HCT116 (cell line): ENCODE data around the gene TNRC6C. TPM values are rescaled to one million over a fixed set of nuclear protein-coding genes. Genes with fewer than 3 reads are reported as not detected.

Experiments
- ATAC-seq: fragments of 200-7000 bp; cut with Tn5 transposase; 2 replicates; pipeline ENCODE4 v1.9.1; 2020; ENCODE audit warnings: mild to moderate bottlenecking, moderate library complexity
- BruUV-seq: library from RNA; stranded (reverse); fragments of 400-500 nt; replicated peaks from 2 replicates; lab custom pipeline; 2021; lab: Mats Ljungman, UMichigan
- CTCF ChIA-PET: fragments of 300-600 bp; sonication (Branson Sonifier 250); formaldehyde crosslinking; loops from one replicate; lab custom pipeline; 2021; ENCODE audit warnings: antibody characterized with exemption; lab: Charles Lee
- POLR2A ChIA-PET: fragments of 300-600, 350-600 bp; sonication (Branson Sonifier 250); formaldehyde crosslinking; loops from one replicate; lab custom pipeline; 2021; ENCODE audit warnings: antibody characterized with exemption; lab: Charles Lee
- RAD21 ChIA-PET, 2 experiments: fragments of 300-600 bp; sonication (Branson Sonifier 250); formaldehyde crosslinking; loops; one replicate each; lab custom pipeline; 2023; ENCODE audit warnings: low total read pairs in 2 of 2; ENCODE audit not compliant: uncharacterized antibody in 2 of 2, unreplicated experiment in 2 of 2, low non-redundant PET in 1 of 2; lab: Charles Lee
- DNase-seq: peaks from one replicate; pipeline ENCODE4 v3.0.0-alpha.2; 2010; ENCODE audit warnings: low read depth, low spot score
- H2AFZ ChIP-seq: fragments of 200-600 bp; shearing (Covaris generic), sonication (generic); 2 replicates; pipeline ENCODE4 v1.6.1; 2017; ENCODE audit warnings: low read depth, mixed run types, mixed read lengths, antibody characterized with exemption, low read length; ENCODE audit not compliant: poor library complexity, severe bottlenecking
- H3K27ac ChIP-seq: 2 replicates; pipeline ENCODE4 v1.5.1; 2012; ENCODE audit warnings: low read depth, low read length
- H3K27me3 ChIP-seq: fragments of 200-600 bp; sonication (generic); 2 replicates; pipeline ENCODE4 v1.6.1; 2016; ENCODE audit warnings: mixed run types, low read length, mixed read lengths; ENCODE audit not compliant: insufficient read depth
- H3K36me3 ChIP-seq, 2 experiments: fragments of 200-500 bp in 1 of 2; fragments of 200-600 bp in 1 of 2; sonication (Bioruptor generic) in 1 of 2; sonication (generic) in 1 of 2; 2 replicates each; pipeline versions ENCODE4 v1.5.1 to v1.6.1; 2014 to 2016; ENCODE audit warnings: low read length in 2 of 2, inconsistent platforms in 1 of 2, mixed read lengths in 1 of 2, mixed run types in 1 of 2; ENCODE audit not compliant: insufficient read depth in 2 of 2, control insufficient read depth in 1 of 2
- H3K4me1 ChIP-seq, 2 experiments: fragments of 200-600 bp in 1 of 2; sonication (generic) in 1 of 2; 2 replicates each; pipeline versions ENCODE4 v1.5.1 to v1.6.1; 2012 to 2017; ENCODE audit warnings: low read length in 2 of 2, inconsistent platforms in 1 of 2, mild to moderate bottlenecking in 1 of 2, mixed read lengths in 1 of 2, mixed run types in 1 of 2, moderate library complexity in 1 of 2; ENCODE audit not compliant: insufficient read depth in 2 of 2, control insufficient read depth in 1 of 2
- H3K4me2 ChIP-seq: fragments of 200-600 bp; sonication (generic); 2 replicates; pipeline ENCODE4 v1.6.1; 2017; ENCODE audit warnings: mixed run types, low read length, mixed read lengths
- H3K4me3 ChIP-seq, 2 experiments: fragments of 200-600 bp in 1 of 2; sonication (generic) in 1 of 2; replicated peaks in 1 of 2; 2 replicates each; pipeline ENCODE4 v1.5.1; 2011 to 2016; ENCODE audit warnings: low read length in 2 of 2, control low read depth in 1 of 2, low read depth in 1 of 2, mild to moderate bottlenecking in 1 of 2, mixed read lengths in 1 of 2, mixed run types in 1 of 2
- H3K79me2 ChIP-seq: fragments of 200-600 bp; sonication (generic); 2 replicates; pipeline ENCODE4 v1.6.1; 2017; ENCODE audit warnings: mild to moderate bottlenecking, mixed run types, low read length, moderate library complexity, mixed read lengths; ENCODE audit not compliant: insufficient read depth
- H3K9ac ChIP-seq: fragments of 200-600 bp; sonication (generic); 2 replicates; pipeline ENCODE4 v1.6.1; 2016; ENCODE audit warnings: low read length, mixed read lengths
- H3K9me2 ChIP-seq: fragments of 200-600 bp; sonication (generic), shearing (Covaris generic); 2 replicates; pipeline ENCODE4 v1.6.1; 2017; ENCODE audit warnings: mixed run types, mild to moderate bottlenecking, moderate library complexity; ENCODE audit not compliant: insufficient read depth
- H3K9me3 ChIP-seq, 2 experiments: fragments of 200-500 bp in 1 of 2; fragments of 200-600 bp in 1 of 2; sonication (Bioruptor generic) in 1 of 2; sonication (generic) in 1 of 2; 2 replicates each; pipeline ENCODE4 v1.6.1; 2014 to 2017; ENCODE audit warnings: low read length in 2 of 2, mixed read lengths in 2 of 2, inconsistent platforms in 1 of 2, low read depth in 1 of 2, mild to moderate bottlenecking in 1 of 2, mixed run types in 1 of 2, moderate library complexity in 1 of 2; ENCODE audit not compliant: control insufficient read depth in 1 of 2, insufficient read depth in 1 of 2
- H4K20me1 ChIP-seq: fragments of 200-600 bp; sonication (generic), shearing (Covaris generic); 2 replicates; pipeline ENCODE4 v1.6.1; 2017; ENCODE audit warnings: mixed run types, mild to moderate bottlenecking, moderate library complexity; ENCODE audit not compliant: insufficient read depth
- CEBPB ChIP-seq: IDR thresholded peaks from 2 replicates; pipeline ENCODE4 v1.6.1; 2012; ENCODE audit warnings: low read depth
- ELF1 ChIP-seq: IDR thresholded peaks from 2 replicates; pipeline ENCODE4 v1.6.1; 2012; ENCODE audit warnings: low read depth, borderline replicate concordance
- EZH2 ChIP-seq: fragments of 200-600 bp; sonication (generic); IDR thresholded peaks from 2 replicates; pipeline ENCODE4 v1.6.1; 2017; ENCODE audit warnings: antibody characterized with exemption, mixed run types
- EZH2phosphoT487 ChIP-seq: fragments of 200-600 bp; IDR thresholded peaks from 2 replicates; pipeline ENCODE4 v1.6.1; 2018; ENCODE audit warnings: antibody characterized with exemption, borderline replicate concordance
- JUND ChIP-seq: IDR thresholded peaks from 2 replicates; pipeline ENCODE4 v1.6.1; 2012
- REST ChIP-seq: IDR thresholded peaks from 2 replicates; pipeline ENCODE4 v1.6.1; 2012; ENCODE audit warnings: low read depth
- SIN3A ChIP-seq: IDR thresholded peaks from 2 replicates; pipeline ENCODE4 v1.6.1; 2012; ENCODE audit warnings: low read depth
- SP1 ChIP-seq: IDR thresholded peaks from 2 replicates; pipeline ENCODE4 v1.6.1; 2012; ENCODE audit warnings: low read depth
- intact Hi-C: fragments of 100-400 bp; cut with micrococcal nuclease; formaldehyde crosslinking; loops from 2 replicates; pipeline ENCODE4 v1.10.0; 2022
- total RNA-seq: library from RNA; stranded (reverse); gene quantifications from one replicate; pipeline ENCODE4 v1.2.1, GENCODE V29; 2021; ENCODE audit not compliant: unreplicated experiment

The TNRC6C gene
- total RNA-seq, 1 experiment from 2014 or later = 23.4 TPM

- TF ChIP-seq REST = no peak
- no peak for TF ChIP-seq SIN3A
- TF ChIP-seq ELF1 = no peak
- TF ChIP-seq EZH2 = no peak
- no peak for TF ChIP-seq SP1
- no peak for TF ChIP-seq EZH2phosphoT487
- TF ChIP-seq CEBPB = no peak
Observed at GRCh38 chr17:77959926-77960521, 1.5 kb downstream of the TNRC6C start (continued).

GRCh38 chr17:77961741-77962140, 3.2 kb downstream of the TNRC6C start:
- Histone ChIP-seq H3K9me2 (no peaks in the 10 kb centered on the region), H3K4me2 (no peak overlapping the region), H3K4me1 (peaks cover 15 to 19% of the 10 kb centered on the region in 2 experiments), H2AFZ (no peak overlapping the region), H3K9me3 (peaks cover 0 to 4% of the 10 kb centered on the region in 2 experiments; a peak in 1 of 4 replicates), H3K36me3 (no peaks in the 10 kb centered on the region), H3K9ac (no peak overlapping the region), H4K20me1 (no peaks in the 10 kb centered on the region), H3K79me2 (peaks cover 71% of the 10 kb centered on the region), H3K4me3 (no peak overlapping the region), H3K27me3 (no peaks in the 10 kb centered on the region), H3K27ac (no peak overlapping the region)
- CTCF ChIA-PET = no interaction called here
- no peak for ATAC-seq
- no TSS peak for BruUV-seq
- TF ChIP-seq JUND = no peak
- intact Hi-C loops = no loop called here
- POLR2A ChIA-PET = no interaction called here
- no peak for DNase-seq
- RAD21 ChIA-PET = interaction anchor here in 1 of 2 experiments (0.6 kb wide), 1 partner anchor 178 kb away, joined by 3 read pairs; no protein-coding TSS in a partner anchor
